Peyer's patch (tissue), 4 donors: ENCODE data around the gene RBPJL. TPM values are rescaled to one million over a fixed set of nuclear protein-coding genes. Genes with fewer than 3 reads are reported as not detected.

Experiments
- DNase-seq, 3 donors: peaks; one replicate each; pipeline ENCODE4 v3.0.0-alpha.2; 2017 to 2019
- H3K27ac ChIP-seq, 4 donors: fragments of 200-600 bp; sonication (generic); one replicate each; pipeline ENCODE4 v1.5.1; 2016 to 2019
- H3K27me3 ChIP-seq, 2 donors: fragments of 200-600 bp; sonication (generic); one replicate each; pipeline ENCODE4 v1.5.1; 2019
- H3K36me3 ChIP-seq, 3 donors: fragments of 200-600 bp; sonication (generic); one replicate each; pipeline ENCODE4 v1.5.1; 2016 to 2019
- H3K4me1 ChIP-seq, 4 donors: fragments of 200-600 bp; sonication (generic); one replicate each; pipeline ENCODE4 v1.5.1; 2016 to 2019
- H3K4me3 ChIP-seq, 4 donors: fragments of 200-600 bp; sonication (generic); 1 replicate in 3 of 4; 2 replicates in 1 of 4; pipeline ENCODE4 v1.5.1; 2016 to 2019; ENCODE audit warnings: mild to moderate bottlenecking in 1 of 4
- H3K9me3 ChIP-seq, 4 donors: fragments of 200-600 bp; sonication (generic); one replicate each; pipeline ENCODE4 v1.5.1; 2016 to 2019; ENCODE audit warnings: mild to moderate bottlenecking in 1 of 4
- CTCF ChIP-seq, 6 experiments: fragments of 450-650 bp in 4 of 6; fragments of 200-600 bp in 2 of 6; sonication (generic) in 1 of 6; IDR thresholded peaks; one replicate each; pipeline ENCODE4 v1.5.1; 2017 to 2019; ENCODE audit warnings: antibody characterized with exemption in 6 of 6, mild to moderate bottlenecking in 3 of 6, moderate library complexity in 1 of 6
- POLR2A ChIP-seq, 2 donors: fragments of 450-650 bp; IDR thresholded peaks; one replicate each; pipeline ENCODE4 v1.5.1; 2017; ENCODE audit warnings: antibody characterized with exemption in 2 of 2, mild to moderate bottlenecking in 2 of 2, moderate library complexity in 2 of 2
- total RNA-seq, 4 donors: library from RNA; depleted of rRNA; stranded (reverse); fragments of >200 nt; gene quantifications; one replicate each; pipeline ENCODE4 v1.1.0, GENCODE V29; 2016

Gene RBPJL
- total RNA-seq, 4 donors from 2014 or later = not detected

GRCh38 chr20:45288860-45289259 lies 17.8 kb upstream of the RBPJL start:
- H3K27ac ChIP-seq = no peak overlapping the region
- no peak overlapping the region for H3K4me3 ChIP-seq
- TF ChIP-seq CTCF (IDR thresholded peaks at IDR 0.05) (no peak), POLR2A (IDR thresholded peaks at IDR 0.05) (no peak)
- no peak for DNase-seq
- no peaks in the 10 kb centered on the region for H3K36me3 ChIP-seq
- no peaks in the 10 kb centered on the region for H3K9me3 ChIP-seq
- H3K27me3 ChIP-seq = no peaks in the 10 kb centered on the region
- peaks cover 0 to 9% (median 7%) of the 10 kb centered on the region in 4 donors for H3K4me1 ChIP-seq

- no peak for DNase-seq
- no peaks in the 10 kb centered on the region for H3K27me3 ChIP-seq
Observed at GRCh38 chr20:45289942-45290676, 16.5 kb upstream of the RBPJL start.

GRCh38 chr20:45290677-45291355 lies 15.8 kb upstream of the RBPJL start:
- H3K27me3 ChIP-seq = no peaks in the 10 kb centered on the region
- no peaks in the 10 kb centered on the region for H3K9me3 ChIP-seq
- H3K27ac ChIP-seq = no peak overlapping the region
- H3K4me3 ChIP-seq = no peak overlapping the region
- TF ChIP-seq POLR2A (IDR thresholded peaks at IDR 0.05) = no peak
- peak; percentile 44 to 89 (median 75) for TF ChIP-seq CTCF (IDR thresholded peaks at IDR 0.05)
- no peaks in the 10 kb centered on the region for H3K36me3 ChIP-seq
- H3K4me1 ChIP-seq = peaks cover 0 to 11% (median 7%) of the 10 kb centered on the region in 4 donors
- peak; percentile 51 to 88 (median 76) for DNase-seq

More at GRCh38 chr20:45289942-45290676, 16.5 kb upstream of the RBPJL start:
- Histone ChIP-seq H3K4me3 (no peak overlapping the region), H3K4me1 (peaks cover 0 to 11% (median 7%) of the 10 kb centered on the region in 4 donors), H3K9me3 (no peaks in the 10 kb centered on the region), H3K36me3 (no peaks in the 10 kb centered on the region), H3K27ac (no peak overlapping the region)
- no peak for TF ChIP-seq POLR2A (IDR thresholded peaks at IDR 0.05)
- TF ChIP-seq CTCF (IDR thresholded peaks at IDR 0.05) = no peak

GRCh38 chr20:45291526-45291925 lies 15.1 kb upstream of the RBPJL start:
- DNase-seq = no peak
- Histone ChIP-seq H3K9me3 (no peaks in the 10 kb centered on the region), H3K27me3 (no peaks in the 10 kb centered on the region), H3K36me3 (no peaks in the 10 kb centered on the region), H3K27ac (no peak overlapping the region), H3K4me1 (peaks cover 0 to 11% (median 7%) of the 10 kb centered on the region in 4 donors), H3K4me3 (no peak overlapping the region)
- TF ChIP-seq POLR2A (IDR thresholded peaks at IDR 0.05) (no peak), CTCF (IDR thresholded peaks at IDR 0.05) (no peak)

- Histone ChIP-seq H3K4me1 (peaks cover 0 to 11% (median 7%) of the 10 kb centered on the region in 4 donors), H3K9me3 (no peaks in the 10 kb centered on the region), H3K36me3 (no peaks in the 10 kb centered on the region), H3K27me3 (no peaks in the 10 kb centered on the region), H3K4me3 (no peak overlapping the region), H3K27ac (no peak overlapping the region)
- TF ChIP-seq POLR2A (IDR thresholded peaks at IDR 0.05) (no peak), CTCF (IDR thresholded peaks at IDR 0.05) (no peak)
- no peak for DNase-seq
Observed at GRCh38 chr20:45292343-45292742, 14.3 kb upstream of the RBPJL start.
